NCI-H1417 treated with DMSO at 0.1 percent for 48 hours (cell line): Measurements from ENCODE around the gene DAZL.
"Not testable (repeated sequence)": the region's sequence is repeated elsewhere in the genome, so short reads cannot be mapped to it uniquely, and the experiment has no call there.

ENCODE experiments used
- DNase-seq: peaks from one replicate; lab custom pipeline; 2025; lab: John Stamatoyannopoulos, UW

The DAZL gene

GRCh38 chr3:16604887-16605602 is at the start of gene DAZL:
TSS of gene DAZL (minus strand) at chr3:16605423. CDS start at chr3:16605205, 218 bp downstream.
- DNase-seq = no peak

GRCh38 chr3:16654976-16655375 is 49.8 kb upstream of the DAZL start:
- no peak for DNase-seq

GRCh38 chr3:16653712-16654111 is 48.5 kb upstream of the DAZL start:
- no peak for DNase-seq

GRCh38 chr3:16647668-16648067 is 42.4 kb upstream of the DAZL start:
- DNase-seq = no peak

- no peak for DNase-seq
Measured at GRCh38 chr3:16639806-16640205, 34.6 kb upstream of the DAZL start.

- DNase-seq = no peak
Measured at GRCh38 chr3:16633948-16634347, 28.7 kb upstream of the DAZL start.

GRCh38 chr3:16632395-16632794 is 27.2 kb upstream of the DAZL start:
- DNase-seq = no peak

GRCh38 chr3:16618721-16619120 is 13.5 kb upstream of the DAZL start:
- DNase-seq = no peak

- not testable (repeated sequence) for DNase-seq
Measured at GRCh38 chr3:16617155-16617554, 11.9 kb upstream of the DAZL start.

- no peak for DNase-seq
Measured at GRCh38 chr3:16616083-16616482, 10.9 kb upstream of the DAZL start.

- DNase-seq = no peak
Measured at GRCh38 chr3:16614033-16615031, 9.1 kb upstream of the DAZL start.

GRCh38 chr3:16609927-16610580 is 4.8 kb upstream of the DAZL start:
- no peak for DNase-seq

GRCh38 chr3:16608816-16609215 is 3.6 kb upstream of the DAZL start:
- no peak for DNase-seq

GRCh38 chr3:16607718-16608117 is 2.5 kb upstream of the DAZL start:
- no peak for DNase-seq

- DNase-seq = no peak
Measured at GRCh38 chr3:16606398-16606797, 1.2 kb upstream of the DAZL start.

- DNase-seq = no peak
Measured at GRCh38 chr3:16605966-16606365, 743 bp upstream of the DAZL start.

- DNase-seq = no peak
Measured at GRCh38 chr3:16604433-16604832, 790 bp downstream of the DAZL start.

- DNase-seq = no peak
Measured at GRCh38 chr3:16601537-16602005, 3.7 kb downstream of the DAZL start.

GRCh38 chr3:16600780-16601536 is 4.3 kb downstream of the DAZL start:
- peak; percentile 9 for DNase-seq

- DNase-seq = no peak
Measured at GRCh38 chr3:16599694-16600093, 5.5 kb downstream of the DAZL start.

- DNase-seq = no peak
Measured at GRCh38 chr3:16596352-16597032, 8.7 kb downstream of the DAZL start.
